Tibial nerve (tissue), 4 donors: ENCODE data around the gene KIF21B. TPM values are rescaled to one million over a fixed set of nuclear protein-coding genes. Genes with fewer than 3 reads are reported as not detected.

Experiments
- DNase-seq, 2 donors: peaks; one replicate each; pipeline ENCODE4 v3.0.0-alpha.2; 2019; ENCODE audit warnings: low spot score in 2 of 2
- H3K27ac ChIP-seq, 4 donors: fragments of 200-600 bp; sonication (generic) in 3 of 4; one replicate each; pipeline ENCODE4 v1.5.1; 2017 to 2019; ENCODE audit warnings: mild to moderate bottlenecking in 1 of 4
- H3K27me3 ChIP-seq, 2 donors: fragments of 200-600 bp; sonication (generic) in 1 of 2; one replicate each; pipeline versions ENCODE4 v1.5.1 to v1.6.0; 2017 to 2019
- H3K36me3 ChIP-seq, 3 donors: fragments of 200-600 bp; sonication (generic); one replicate each; pipeline ENCODE4 v1.5.1; 2018 to 2019
- H3K4me1 ChIP-seq, 4 donors: fragments of 200-600 bp; sonication (generic) in 3 of 4; one replicate each; pipeline ENCODE4 v1.5.1; 2017 to 2019
- H3K4me3 ChIP-seq, 4 donors: fragments of 200-600 bp; sonication (generic) in 3 of 4; one replicate each; pipeline ENCODE4 v1.5.1; 2017 to 2019; ENCODE audit warnings: mild to moderate bottlenecking in 1 of 4, moderate library complexity in 1 of 4
- H3K9me3 ChIP-seq, 4 donors: fragments of 200-600 bp; sonication (generic) in 3 of 4; one replicate each; pipeline ENCODE4 v1.5.1; 2017 to 2019
- CTCF ChIP-seq, 5 experiments: fragments of 200-600 bp in 3 of 5; fragments of 450-650 bp in 2 of 5; sonication (generic) in 3 of 5; IDR thresholded peaks; one replicate each; pipeline ENCODE4 v1.5.1; 2016 to 2019; ENCODE audit warnings: antibody characterized with exemption in 5 of 5, mild to moderate bottlenecking in 3 of 5, moderate library complexity in 2 of 5
- EP300 ChIP-seq, 2 donors: sonication (generic); formaldehyde crosslinking; IDR thresholded peaks; one replicate each; pipeline ENCODE4 v1.6.1; 2017; ENCODE audit warnings: antibody characterized with exemption in 2 of 2, mild to moderate bottlenecking in 1 of 2
- POLR2A ChIP-seq, 2 donors: fragments of 450-650 bp; IDR thresholded peaks; one replicate each; pipeline ENCODE4 v1.6.1; 2017; ENCODE audit warnings: antibody characterized with exemption in 2 of 2, mild to moderate bottlenecking in 2 of 2, moderate library complexity in 2 of 2
- WGBS, 2 donors: methylation state at CpG; one replicate each; pipeline ENCODE4 v1.1.5; 2018; 5-methylcytosine and 5-hydroxymethylcytosine counted together
- total RNA-seq, 4 donors: library from RNA; depleted of rRNA; stranded (reverse); fragments of >200 nt; gene quantifications; one replicate each; pipeline ENCODE4 v1.1.0, GENCODE V29; 2016

The KIF21B gene
- total RNA-seq, 4 donors from 2014 or later: 0.84 to 3.3 (median 2.6) TPM

DNA sequence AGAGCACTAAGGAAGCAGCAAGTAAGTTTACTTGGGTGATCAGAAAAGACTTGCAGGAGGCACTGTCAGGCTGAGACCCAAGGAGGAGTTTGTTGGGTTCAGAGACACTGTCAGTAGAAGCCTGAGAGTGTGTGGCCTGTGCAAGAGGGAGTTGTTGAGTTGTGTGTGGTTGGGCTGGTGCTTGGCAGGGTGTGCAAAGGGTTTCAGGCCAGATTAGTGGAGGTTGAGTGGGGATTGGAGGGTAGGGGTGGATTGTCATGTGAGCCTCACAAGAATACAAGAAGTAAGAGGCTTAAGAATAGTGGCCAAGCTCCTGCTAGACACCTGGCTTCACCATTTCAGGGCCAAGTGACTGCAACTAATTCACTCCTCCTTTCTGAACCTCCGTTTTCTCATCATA, 8.9 kb upstream of the KIF21B start:
- Histone ChIP-seq H3K4me3 (no peak overlapping the region), H3K36me3 (no peaks in the 10 kb centered on the region), H3K9me3 (no peaks in the 10 kb centered on the region), H3K27ac (no peak overlapping the region), H3K4me1 (peaks cover 0 to 16% (median 13%) of the 10 kb centered on the region in 4 donors), H3K27me3 (no peaks in the 10 kb centered on the region)
- WGBS, 2 donors: 93 to 100% methylated on average over 1 of the region's 1 CpG
- no peak for DNase-seq
- TF ChIP-seq EP300 (IDR thresholded peaks at IDR 0.05) (no peak), POLR2A (IDR thresholded peaks at IDR 0.05) (no peak), CTCF (IDR thresholded peaks at IDR 0.05) (no peak)

DNA sequence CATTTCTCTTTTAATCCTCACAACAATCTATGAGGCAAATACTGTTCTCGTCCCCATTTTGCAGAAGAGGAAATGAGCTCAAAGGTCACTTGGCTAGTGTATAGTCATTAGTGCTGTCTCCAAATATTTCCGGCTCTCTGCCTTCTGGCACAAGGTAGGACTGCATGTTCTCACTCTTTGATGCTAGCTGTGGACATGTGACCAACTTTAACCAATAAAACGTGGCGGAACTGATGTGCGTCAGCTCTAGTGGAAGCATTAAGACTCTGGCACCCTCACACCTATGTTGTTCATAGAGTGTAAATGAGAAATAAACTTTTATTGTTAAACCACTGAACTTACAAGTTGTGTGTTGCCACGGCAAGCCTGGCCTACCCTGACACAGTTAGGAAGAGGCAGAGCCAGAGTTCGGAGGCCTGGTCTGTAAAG, 5.0 kb upstream of the KIF21B start:
- H3K9me3 ChIP-seq: no peaks in the 10 kb centered on the region
- DNase-seq: peak in 1 of 2 donors; percentile 50
- H3K36me3 ChIP-seq: no peaks in the 10 kb centered on the region
- no peak overlapping the region for H3K4me3 ChIP-seq
- peaks cover 0 to 47% (median 21%) of the 10 kb centered on the region in 4 donors for H3K4me1 ChIP-seq
- TF ChIP-seq EP300 (IDR thresholded peaks at IDR 0.05) (peak; percentile 40 to 62), POLR2A (IDR thresholded peaks at IDR 0.05) (no peak), CTCF (IDR thresholded peaks at IDR 0.05) (no peak)
- H3K27me3 ChIP-seq: no peaks in the 10 kb centered on the region
- H3K27ac ChIP-seq: peak overlapping the region in 3 of 4 donors; percentile 37 to 84 (median 79)
- 62 to 63% methylated on average over 7 of the region's 7 CpGs for WGBS, 2 donors

DNA sequence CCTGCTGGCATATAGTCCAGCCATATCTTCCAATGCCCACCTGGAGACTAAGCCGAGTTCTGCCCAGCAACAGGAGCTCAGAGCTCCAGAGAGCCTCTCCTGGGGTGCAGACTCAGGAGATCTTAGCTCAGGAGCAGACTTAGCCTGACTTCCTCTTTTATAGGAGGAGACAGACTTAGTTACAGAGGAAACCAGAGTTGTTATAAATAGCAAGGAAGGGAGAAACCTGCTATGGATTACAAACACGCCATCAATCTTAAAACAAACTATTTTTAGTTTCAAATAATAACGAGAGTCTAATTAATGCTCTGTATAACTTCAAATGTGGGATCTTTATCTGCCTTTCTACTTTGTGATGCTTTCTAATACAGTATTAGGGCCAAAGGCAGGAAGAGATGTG, 3.3 kb upstream of the KIF21B start:
- Histone ChIP-seq H3K4me3 (no peak overlapping the region), H3K4me1 (peaks cover 0 to 57% (median 25%) of the 10 kb centered on the region in 4 donors), H3K36me3 (no peaks in the 10 kb centered on the region), H3K27ac (peak overlapping the region in 1 of 4 donors; percentile 79), H3K27me3 (no peaks in the 10 kb centered on the region), H3K9me3 (no peaks in the 10 kb centered on the region)
- WGBS, 2 donors: 74 to 76% methylated on average over 3 of the region's 3 CpGs
- DNase-seq: no peak
- no peak for TF ChIP-seq POLR2A (IDR thresholded peaks at IDR 0.05)
- TF ChIP-seq EP300 (IDR thresholded peaks at IDR 0.05): no peak
- no peak for TF ChIP-seq CTCF (IDR thresholded peaks at IDR 0.05)

DNA sequence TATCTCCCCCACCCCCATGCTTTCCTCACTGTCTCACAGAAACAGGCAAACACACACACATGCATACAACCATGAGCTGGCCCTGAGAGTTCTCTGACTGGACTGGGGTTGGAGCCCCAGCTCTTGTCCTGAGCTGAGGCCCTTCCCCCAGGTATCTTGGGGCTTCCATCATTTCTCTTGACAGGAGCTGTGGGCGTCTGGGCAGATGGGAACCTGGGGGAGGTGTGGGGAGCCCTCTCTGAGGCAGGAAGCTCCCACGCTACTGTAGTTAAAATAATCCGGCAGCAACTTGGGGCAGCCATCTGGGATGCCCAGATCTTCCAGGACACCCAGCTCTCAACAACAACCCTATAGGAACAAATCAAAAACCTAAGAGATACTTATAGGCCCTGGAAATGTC, 2.7 kb upstream of the KIF21B start:
- Histone ChIP-seq H3K27me3 (no peaks in the 10 kb centered on the region), H3K27ac (no peak overlapping the region), H3K9me3 (no peaks in the 10 kb centered on the region), H3K4me3 (no peak overlapping the region), H3K4me1 (peaks cover 0 to 59% (median 31%) of the 10 kb centered on the region in 4 donors), H3K36me3 (no peaks in the 10 kb centered on the region)
- no peak for TF ChIP-seq POLR2A (IDR thresholded peaks at IDR 0.05)
- TF ChIP-seq CTCF (IDR thresholded peaks at IDR 0.05): no peak
- TF ChIP-seq EP300 (IDR thresholded peaks at IDR 0.05): no peak
- 73 to 87% methylated on average over 3 of the region's 3 CpGs for WGBS, 2 donors
- no peak for DNase-seq

GRCh38 chr1:201025571-201026002, 2.1 kb upstream of the KIF21B start:
- Histone ChIP-seq H3K27me3 (no peaks in the 10 kb centered on the region), H3K4me3 (no peak overlapping the region), H3K27ac (no peak overlapping the region), H3K9me3 (no peaks in the 10 kb centered on the region), H3K4me1 (peaks cover 0 to 65% (median 36%) of the 10 kb centered on the region in 4 donors), H3K36me3 (no peaks in the 10 kb centered on the region)
- DNase-seq: no peak
- WGBS, 2 donors: 75 to 76% methylated on average over 7 of the region's 7 CpGs
- no peak for TF ChIP-seq POLR2A (IDR thresholded peaks at IDR 0.05)
- TF ChIP-seq CTCF (IDR thresholded peaks at IDR 0.05): no peak
- no peak for TF ChIP-seq EP300 (IDR thresholded peaks at IDR 0.05)
